ENCODE data around the gene SFMBT1. TPM values are rescaled to one million over a fixed set of nuclear protein-coding genes. Genes with fewer than 3 reads are reported as not detected.
"Not testable (repeated sequence)": the region's sequence is repeated elsewhere in the genome, so short reads cannot be mapped to it uniquely, and the experiment has no call there.

Gene SFMBT1
- polyA plus RNA-seq, 1 donor from 2014 or later = 17.8 TPM

DNA sequence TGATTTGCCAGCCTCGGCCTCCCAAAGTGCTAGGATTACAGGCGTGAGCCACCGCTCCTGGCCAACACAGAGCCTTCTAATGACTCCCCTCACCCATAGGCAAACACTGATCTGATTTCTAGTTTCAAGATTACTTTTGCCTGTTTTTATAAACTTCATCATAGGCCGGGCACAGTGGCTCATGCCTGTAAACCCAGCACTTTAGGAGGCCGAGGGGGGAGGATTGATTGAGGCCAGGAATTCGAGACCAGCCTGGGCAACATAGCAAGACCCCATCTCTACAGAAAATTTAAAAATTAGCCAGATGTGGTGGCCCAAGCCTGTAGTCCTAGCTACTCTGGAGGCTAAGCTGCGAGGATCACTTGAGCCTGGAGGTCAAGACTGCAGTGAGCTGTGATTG, 8.4 kb upstream of the SFMBT1 start:
- H3K9me3 Mint-ChIP-seq, H3K27me3 Mint-ChIP-seq, H3K27ac Mint-ChIP-seq, H3K4me1 Mint-ChIP-seq, H3K36me3 Mint-ChIP-seq, H3K4me3 Mint-ChIP-seq: not testable (repeated sequence)

GRCh38 chr3:53051929-53052328, 6.1 kb upstream of the SFMBT1 start:
- Mint-ChIP-seq H3K27ac (no peak overlapping the region), H3K27me3 (no peaks in the 10 kb centered on the region), H3K9me3 (no peaks in the 10 kb centered on the region), H3K4me3 (peak overlapping the region in 1 of 4 donors; percentile 0), H3K4me1 (peaks cover 4 to 10% (median 8%) of the 10 kb centered on the region in 3 donors), H3K36me3 (no peaks in the 10 kb centered on the region)

DNA sequence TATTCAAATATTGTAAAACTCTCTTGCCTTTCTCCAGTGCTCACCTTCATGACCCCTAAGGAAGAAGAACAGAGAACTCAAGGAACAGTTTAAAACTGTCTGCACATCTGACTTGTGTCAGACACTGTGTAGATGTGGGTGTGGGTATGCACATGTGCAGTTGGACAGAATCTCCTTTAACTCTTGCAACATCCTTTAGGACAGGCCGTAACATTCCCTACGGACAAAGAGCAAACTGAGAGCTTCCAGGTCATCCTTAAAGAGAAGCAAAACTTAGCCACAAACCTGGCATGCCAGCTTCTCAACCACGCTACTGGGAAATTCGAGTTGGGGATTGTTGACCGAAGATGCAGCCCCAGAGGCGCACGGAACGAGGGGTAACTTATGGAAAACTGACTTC, 4.1 kb upstream of the SFMBT1 start:
- Mint-ChIP-seq H3K27me3 (no peaks in the 10 kb centered on the region), H3K27ac (no peak overlapping the region), H3K4me3 (peak overlapping the region in 1 of 4 donors; percentile 33)

GRCh38 chr3:53046171-53047170, 598 bp upstream of the SFMBT1 start:
- peak overlapping the region; percentile 79 to 95 (median 94) for H3K4me3 Mint-ChIP-seq
- H3K27ac Mint-ChIP-seq = peak overlapping the region; percentile 54 to 98 (median 92)
- no peaks in the 10 kb centered on the region for H3K27me3 Mint-ChIP-seq
- peaks cover 23 to 33% (median 30%) of the 10 kb centered on the region in 3 donors for H3K4me1 Mint-ChIP-seq
- no peaks in the 10 kb centered on the region for H3K9me3 Mint-ChIP-seq
- H3K36me3 Mint-ChIP-seq = no peaks in the 10 kb centered on the region

More for the DNA sequence above, 4.1 kb upstream of the SFMBT1 start:
- no peaks in the 10 kb centered on the region for H3K9me3 Mint-ChIP-seq
- H3K4me1 Mint-ChIP-seq = peaks cover 6 to 10% (median 10%) of the 10 kb centered on the region in 3 donors
- H3K36me3 Mint-ChIP-seq = no peaks in the 10 kb centered on the region

GRCh38 chr3:53044711-53045517, 959 bp downstream of the SFMBT1 start:
- Mint-ChIP-seq H3K27ac (peak overlapping the region; percentile 98 to 99 (median 98)), H3K27me3 (no peaks in the 10 kb centered on the region), H3K4me1 (peaks cover 34 to 42% (median 36%) of the 10 kb centered on the region in 3 donors), H3K4me3 (peak overlapping the region; percentile 95 to 99 (median 97)), H3K36me3 (no peaks in the 10 kb centered on the region), H3K9me3 (no peaks in the 10 kb centered on the region)

DNA sequence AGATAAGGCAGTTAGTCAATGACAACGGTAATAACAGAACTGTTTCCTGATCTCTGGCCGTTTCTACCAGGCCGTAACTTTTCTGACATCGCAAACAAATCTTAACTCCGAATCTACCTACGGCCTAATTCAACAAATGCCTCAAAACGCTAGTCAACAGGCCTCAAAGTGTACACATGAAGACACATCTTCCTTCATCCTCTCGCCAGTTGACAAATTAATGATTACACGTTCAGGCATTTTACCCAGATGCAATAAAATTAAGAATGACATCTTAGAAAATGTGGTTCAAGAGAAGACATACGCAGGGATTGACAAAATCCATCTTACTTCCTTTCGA, 1.5 kb downstream of the SFMBT1 start:
- Mint-ChIP-seq H3K9me3 (no peaks in the 10 kb centered on the region), H3K4me3 (peak overlapping the region; percentile 95 to 99 (median 97)), H3K36me3 (no peaks in the 10 kb centered on the region), H3K27me3 (no peaks in the 10 kb centered on the region), H3K4me1 (peaks cover 35 to 43% (median 36%) of the 10 kb centered on the region in 3 donors), H3K27ac (peak overlapping the region; percentile 98 to 99 (median 98))

GRCh38 chr3:53043738-53044137, 2.1 kb downstream of the SFMBT1 start:
- Mint-ChIP-seq H3K27ac (peak overlapping the region; percentile 98 to 99 (median 98)), H3K36me3 (peaks cover 1% of the 10 kb centered on the region), H3K4me1 (peaks cover 39 to 48% (median 40%) of the 10 kb centered on the region in 3 donors), H3K27me3 (no peaks in the 10 kb centered on the region), H3K4me3 (peak overlapping the region; percentile 44 to 99 (median 96)), H3K9me3 (no peaks in the 10 kb centered on the region)

DNA sequence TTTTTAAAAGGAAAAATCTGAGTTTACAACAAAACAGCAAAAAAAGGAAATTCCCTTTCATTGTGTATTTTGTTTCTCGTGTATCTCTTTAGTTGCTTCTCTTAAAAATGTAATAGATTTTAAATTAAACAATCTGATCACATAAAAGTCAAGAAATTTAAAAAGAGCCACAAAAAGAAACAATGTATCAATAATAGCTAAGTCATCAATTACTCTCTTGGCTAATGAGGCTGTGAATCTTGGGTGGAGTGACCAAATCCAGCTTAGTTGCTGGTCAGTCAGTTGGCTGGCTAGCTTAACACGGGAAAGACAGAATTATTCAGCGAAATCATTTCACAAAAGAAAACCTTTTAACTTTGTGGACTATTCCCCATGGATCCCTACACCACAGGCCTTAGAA, 3.2 kb downstream of the SFMBT1 start:
- no peaks in the 10 kb centered on the region for H3K9me3 Mint-ChIP-seq
- peak overlapping the region in 3 of 4 donors; percentile 35 to 95 (median 71) for H3K4me3 Mint-ChIP-seq
- no peaks in the 10 kb centered on the region for H3K27me3 Mint-ChIP-seq
- peak overlapping the region in 1 of 3 donors; percentile 98 for H3K27ac Mint-ChIP-seq
- peaks cover 39 to 51% (median 40%) of the 10 kb centered on the region in 3 donors for H3K4me1 Mint-ChIP-seq
- H3K36me3 Mint-ChIP-seq = peaks cover 6% of the 10 kb centered on the region

DNA sequence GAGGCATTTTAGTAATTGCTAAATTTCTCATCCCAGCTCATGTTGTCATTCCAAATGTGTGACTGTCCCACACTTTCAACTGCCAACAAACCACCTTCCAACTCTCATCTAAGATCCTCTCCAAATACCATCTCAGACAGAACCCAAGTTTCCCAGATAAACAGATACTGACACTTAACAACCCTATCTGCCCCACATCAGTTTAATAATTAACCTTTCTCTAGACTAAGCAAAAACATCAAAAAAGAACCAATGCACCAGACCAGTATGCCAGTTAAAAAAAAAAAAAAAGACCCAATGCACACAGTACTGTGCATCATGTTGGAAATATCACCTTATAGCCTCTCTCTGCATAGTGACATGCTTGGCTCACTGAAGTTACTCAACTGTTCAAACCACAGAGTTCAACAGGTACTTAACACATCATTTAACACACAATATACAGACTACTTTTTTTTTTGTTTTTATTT, 5.5 kb downstream of the SFMBT1 start:
- H3K4me1 Mint-ChIP-seq = peaks cover 36 to 51% (median 41%) of the 10 kb centered on the region in 3 donors
- H3K4me3 Mint-ChIP-seq = peak overlapping the region in 2 of 4 donors; percentile 9 to 56
- H3K27ac Mint-ChIP-seq = peak overlapping the region in 1 of 3 donors; percentile 1

GRCh38 chr3:53039376-53039752, 6.5 kb downstream of the SFMBT1 start:
- Mint-ChIP-seq H3K36me3 (peaks cover 8% of the 10 kb centered on the region), H3K27ac (no peak overlapping the region), H3K9me3 (no peaks in the 10 kb centered on the region), H3K4me3 (no peak overlapping the region), H3K4me1 (peaks cover 33 to 47% (median 37%) of the 10 kb centered on the region in 3 donors), H3K27me3 (no peaks in the 10 kb centered on the region)

More for the DNA sequence above, 5.5 kb downstream of the SFMBT1 start:
- peaks cover 6% of the 10 kb centered on the region for H3K36me3 Mint-ChIP-seq
- no peaks in the 10 kb centered on the region for H3K9me3 Mint-ChIP-seq
- H3K27me3 Mint-ChIP-seq = no peaks in the 10 kb centered on the region

GRCh38 chr3:53038679-53039375, 7.0 kb downstream of the SFMBT1 start:
- Mint-ChIP-seq H3K4me1 (peaks cover 31 to 42% (median 32%) of the 10 kb centered on the region in 3 donors), H3K27ac (no peak overlapping the region), H3K4me3 (peak overlapping the region in 2 of 4 donors; percentile 12 to 21), H3K36me3 (peaks cover 8% of the 10 kb centered on the region), H3K27me3 (no peaks in the 10 kb centered on the region), H3K9me3 (no peaks in the 10 kb centered on the region)

DNA sequence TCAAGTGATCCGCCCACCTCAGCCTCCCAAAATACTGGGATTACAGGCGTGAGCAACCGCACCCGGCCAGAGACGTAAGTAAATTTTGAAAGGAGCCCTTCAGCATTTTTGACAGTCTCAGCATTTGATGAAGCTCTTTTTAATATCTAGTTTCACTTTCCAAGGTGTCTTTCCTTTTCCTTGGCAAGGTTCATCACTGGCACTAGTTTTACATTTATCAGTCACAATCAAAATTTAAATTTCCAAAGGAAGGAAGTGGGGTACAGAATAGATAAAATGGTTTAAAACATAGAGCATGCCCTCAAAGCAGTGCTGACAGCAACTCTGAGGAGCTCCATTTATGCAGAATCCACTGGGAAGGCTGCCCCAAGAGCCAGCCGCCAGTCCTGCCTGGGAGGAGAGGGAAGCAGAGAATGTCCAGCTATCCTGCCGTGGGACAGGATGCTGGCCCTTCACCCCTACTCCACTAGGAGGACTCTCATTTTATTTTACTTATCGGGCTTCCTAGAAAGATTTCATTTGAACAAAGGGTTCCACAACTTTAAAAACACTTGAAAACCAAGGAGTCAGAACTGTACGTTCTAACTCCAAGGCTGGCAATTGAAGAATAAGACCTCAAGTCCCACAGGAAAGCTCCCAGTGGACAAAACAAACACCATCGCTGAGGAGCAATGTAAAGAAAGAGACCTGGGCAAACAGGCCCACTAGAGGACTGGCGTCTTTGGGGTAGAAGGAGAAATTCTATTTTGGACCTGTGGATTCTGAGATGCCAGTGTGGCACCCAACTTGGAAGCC, 9.9 kb downstream of the SFMBT1 start:
- Mint-ChIP-seq H3K4me1 (peaks cover 23 to 32% (median 28%) of the 10 kb centered on the region in 3 donors), H3K9me3 (no peaks in the 10 kb centered on the region), H3K4me3 (no peak overlapping the region), H3K27me3 (no peaks in the 10 kb centered on the region), H3K36me3 (peaks cover 8% of the 10 kb centered on the region), H3K27ac (peak overlapping the region in 1 of 3 donors; percentile 6)

DNA sequence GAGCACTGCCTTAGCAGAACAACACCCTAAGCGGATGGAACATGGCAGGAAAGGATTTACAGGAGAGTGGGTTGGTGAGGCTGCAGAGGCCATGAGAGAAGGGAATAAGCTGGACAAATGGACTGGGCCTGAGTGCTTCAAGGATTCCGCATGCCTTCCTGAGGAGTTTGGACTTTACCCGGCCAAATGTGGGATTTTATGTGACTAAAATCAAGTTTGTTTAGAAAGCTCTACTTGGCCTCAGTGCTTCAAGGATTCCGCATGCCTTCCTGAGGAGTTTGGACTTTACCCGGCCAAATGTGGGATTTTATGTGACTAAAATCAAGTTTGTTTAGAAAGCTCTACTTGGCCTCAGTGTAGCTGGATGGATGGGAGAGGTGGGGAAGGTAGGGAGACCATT, 10.9 kb downstream of the SFMBT1 start:
- H3K4me1 Mint-ChIP-seq = peaks cover 20 to 31% (median 25%) of the 10 kb centered on the region in 3 donors
- H3K4me3 Mint-ChIP-seq = peak overlapping the region in 1 of 4 donors; percentile 41
- H3K27ac Mint-ChIP-seq = not testable (repeated sequence)

GRCh38 chr3:53034411-53034810, 11.5 kb downstream of the SFMBT1 start:
- H3K9me3 Mint-ChIP-seq, H3K27ac Mint-ChIP-seq, H3K36me3 Mint-ChIP-seq, H3K27me3 Mint-ChIP-seq, H3K4me3 Mint-ChIP-seq: not testable (repeated sequence)
- peaks cover 18 to 28% (median 25%) of the 10 kb centered on the region in 3 donors for H3K4me1 Mint-ChIP-seq

More for the DNA sequence above, 10.9 kb downstream of the SFMBT1 start:
- H3K9me3 Mint-ChIP-seq, H3K36me3 Mint-ChIP-seq, H3K27me3 Mint-ChIP-seq: not testable (repeated sequence)

Data from IgD-negative memory B cell (primary cell).